GM12878 (cell line): ENCODE measurements around the gene TPH2. TPM values are rescaled to one million over a fixed set of nuclear protein-coding genes. Genes with fewer than 3 reads are reported as not detected.

Experiments
- ATAC-seq: fragments of 200-7000 bp; cut with Tn5 transposase; 3 replicates; pipeline ENCODE4 v1.9.1; 2020; ENCODE audit warnings: mild to moderate bottlenecking, moderate library complexity
- BruUV-seq: library from RNA; stranded (reverse); fragments of 400-500 nt; replicated peaks from 2 replicates; lab custom pipeline; 2021; lab: Mats Ljungman, UMichigan
- CTCF ChIA-PET: fragments of 300-600 bp; sonication (Branson Sonifier 250); formaldehyde crosslinking; extraction: SDS; loops from one replicate; lab custom pipeline; 2021; ENCODE audit warnings: inconsistent platforms; lab: Yijun Ruan, JAX
- POLR2A ChIA-PET: fragments of 350-600 bp; formaldehyde crosslinking; extraction: SDS; loops from one replicate; lab custom pipeline; 2021; ENCODE audit warnings: inconsistent platforms; lab: Charles Lee
- RAD21 ChIA-PET: fragments of 300-600 bp; sonication (Branson Sonifier 250); formaldehyde crosslinking; loops from one replicate; lab custom pipeline; 2023; ENCODE audit warnings: antibody characterized with exemption; ENCODE audit not compliant: unreplicated experiment; lab: Charles Lee
- SMC1A ChIA-PET: fragments of 300-600 bp; sonication (Branson Sonifier 250); formaldehyde crosslinking; loops from one replicate; lab custom pipeline; 2023; ENCODE audit not compliant: unreplicated experiment, uncharacterized antibody; lab: Charles Lee
- DNase-seq: peaks from one replicate; pipeline ENCODE4 v3.0.0-alpha.2; 2011; ENCODE audit warnings: low read depth, low spot score
- FAIRE-seq: peaks from 3 replicates; lab custom pipeline; 2011; peaks lifted over from hg19 to GRCh38; lab: Jason Lieb, UNC
- H2AFZ ChIP-seq: 2 replicates; pipeline ENCODE4 v1.6.0; 2011; ENCODE audit warnings: low read depth, low read length, control low read depth; ENCODE audit not compliant: control insufficient read depth
- H3K27ac ChIP-seq: 2 replicates; pipeline ENCODE4 v1.5.1; 2011; ENCODE audit warnings: control low read depth; ENCODE audit not compliant: control insufficient read depth, insufficient read depth
- H3K27me3 ChIP-seq, 2 experiments: replicated peaks in 1 of 2; 2 replicates each; pipeline versions ENCODE4 v1.6.0 to v1.6.1; 2011; ENCODE audit warnings: low read length in 1 of 2; ENCODE audit not compliant: control insufficient read depth in 2 of 2, insufficient read depth in 2 of 2
- H3K36me3 ChIP-seq, 2 experiments: 2 replicates each; pipeline ENCODE4 v1.5.1; 2011; ENCODE audit warnings: low read length in 1 of 2; ENCODE audit not compliant: control insufficient read depth in 2 of 2, insufficient read depth in 2 of 2
- H3K4me1 ChIP-seq: 2 replicates; pipeline ENCODE4 v1.6.1; 2011; ENCODE audit warnings: mild to moderate bottlenecking, low read length, moderate library complexity, mixed read lengths; ENCODE audit not compliant: control insufficient read depth, insufficient read depth
- H3K4me2 ChIP-seq: 2 replicates; pipeline ENCODE4 v1.6.0; 2011; ENCODE audit warnings: control low read depth; ENCODE audit not compliant: control insufficient read depth, insufficient read depth
- H3K4me3 ChIP-seq: fragments of 200-600 bp; sonication (generic); 2 replicates; pipeline ENCODE4 v1.5.1; 2016
- H3K79me2 ChIP-seq: 2 replicates; pipeline ENCODE4 v1.6.0; 2011; ENCODE audit warnings: low read length; ENCODE audit not compliant: control insufficient read depth, insufficient read depth
- H3K9ac ChIP-seq: 2 replicates; pipeline ENCODE4 v1.8.0; 2011; ENCODE audit warnings: low read length, control low read depth, mixed read lengths; ENCODE audit not compliant: control insufficient read depth, insufficient read depth
- H3K9me3 ChIP-seq: replicated peaks from 3 replicates; pipeline ENCODE4 v1.5.1; 2011; ENCODE audit warnings: mild to moderate bottlenecking, low read length; ENCODE audit not compliant: control insufficient read depth, insufficient read depth
- H4K20me1 ChIP-seq: 2 replicates; pipeline ENCODE4 v1.6.0; 2011; ENCODE audit not compliant: control insufficient read depth, insufficient read depth
- CREM ChIP-seq: IDR thresholded peaks from 2 replicates; pipeline ENCODE4 v1.6.1; 2014; ENCODE audit warnings: antibody characterized with exemption, low read depth
- E2F8 ChIP-seq: fragments of 450-650 bp; IDR thresholded peaks from 2 replicates; pipeline ENCODE4 v1.6.1; 2018; ENCODE audit warnings: mild to moderate bottlenecking, low read depth, moderate library complexity; ENCODE audit not compliant: partially characterized antibody
- POLR2AphosphoS5 ChIP-seq: IDR thresholded peaks from 2 replicates; pipeline ENCODE4 v1.6.1; 2011; ENCODE audit warnings: mild to moderate bottlenecking, low read length, inconsistent platforms
- POU2F2 ChIP-seq: IDR thresholded peaks from 3 replicates; pipeline ENCODE4 v1.6.1; 2011; ENCODE audit warnings: low read depth, mild to moderate bottlenecking, low read length, borderline replicate concordance
- SREBF2 ChIP-seq: IDR thresholded peaks from 2 replicates; pipeline ENCODE4 v1.6.1; 2012; ENCODE audit warnings: mild to moderate bottlenecking, low read length
- WGBS: methylation state at CpG from one replicate; pipeline ENCODE4 v1.1.6; 2016; ENCODE audit warnings: low lambda C conversion rate; ENCODE audit not compliant: insufficient replicate concordance, insufficient coverage; ENCODE audit errors: missing lambda C conversion rate; 5-methylcytosine and 5-hydroxymethylcytosine counted together
- in situ Hi-C: fragments of 300-500 bp; cut with MboI; formaldehyde crosslinking; loops from 9 replicates; pipeline ENCODE4 v1.14.3; 2018; ENCODE audit warnings: mixed read lengths
- intact Hi-C: fragments of 100-400 bp; cut with micrococcal nuclease; formaldehyde crosslinking; loops from one replicate; pipeline ENCODE4 v1.14.2; 2022; ENCODE audit not compliant: unreplicated experiment
- polyA plus RNA-seq, 11 experiments: library from polyadenylated mRNA; depleted of rRNA in 4 of 11; unstranded in 6 of 11; stranded (reverse) in 5 of 11; fragments of >200 nt; fragmentation: Nextera tagmentation in 4 of 11; fragmentation: Illumina TruSeq in 1 of 11; extraction: Ambion mirVana in 4 of 11; extraction: Trizol in 1 of 11; gene quantifications; 1 replicate in 1 of 11; 2 replicates in 10 of 11; pipeline versions ENCODE4 v1.2.1 to v1.2.3, GENCODE V29; 2011 to 2016; ENCODE audit warnings: inconsistent platforms in 2 of 11, missing spikeins in 2 of 11, low read depth in 1 of 11
- total RNA-seq, 4 experiments: library from RNA; depleted of rRNA in 3 of 4; stranded (reverse); fragments of >200 nt in 3 of 4; fragmentation: Illumina TruSeq in 1 of 4; extraction: Trizol in 1 of 4; gene quantifications; 2 replicates each; pipeline versions ENCODE4 v1.2.1 to v1.2.3, GENCODE V29; 2013 to 2021

Gene TPH2
- total and polyA plus RNA-seq, 10 of the 15 experiments (the other 5 are each of a cell fraction or from before 2014, with no cell fraction given) = not detected

- FAIRE-seq = no peak
- intact Hi-C loops = no loop called here
- 41% methylated on average over 3 of the region's 3 CpGs for WGBS
Measured at GRCh38 chr12:72031066-72031465, 92.4 kb downstream of the TPH2 start.

More at GRCh38 chr12:72031066-72031465, 92.4 kb downstream of the TPH2 start:
- H3K4me1 ChIP-seq = no peaks in the 10 kb centered on the region
- ATAC-seq = no peak
- H3K4me3 ChIP-seq = no peak overlapping the region
- no peaks in the 10 kb centered on the region for H3K79me2 ChIP-seq
- no peaks in the 10 kb centered on the region for H3K27me3 ChIP-seq
- no TSS peak for BruUV-seq
- H3K9me3 ChIP-seq = no peaks in the 10 kb centered on the region
- RAD21 ChIA-PET = no interaction called here
- H3K9ac ChIP-seq = no peak overlapping the region
- TF ChIP-seq CREM (no peak), SREBF2 (no peak), POU2F2 (no peak), E2F8 (no peak), POLR2AphosphoS5 (no peak)
- H3K36me3 ChIP-seq = no peaks in the 10 kb centered on the region
- in situ Hi-C loops = no loop called here
- POLR2A ChIA-PET = no interaction called here
- no peak overlapping the region for H2AFZ ChIP-seq
- no peaks in the 10 kb centered on the region for H4K20me1 ChIP-seq
- H3K4me2 ChIP-seq = no peak overlapping the region
- CTCF ChIA-PET = interaction anchor here (0.8 to 1.9 kb wide), 3 partner anchors 12 to 17 kb away, joined by 3 to 9 read pairs (median 5); no protein-coding TSS in a partner anchor
- SMC1A ChIA-PET = interaction anchor here (0.6 to 1.7 kb wide), 4 partner anchors 12 to 513 kb away, joined by 3 to 4 read pairs (median 3); no protein-coding TSS in a partner anchor
- DNase-seq = no peak
- H3K27ac ChIP-seq = no peak overlapping the region
